Hematopoietic multipotent progenitor cell treated with erythropoietin and hydrocortisone succinate and interleukin-3 and kit ligand, for 6 days (in vitro differentiated cells): Measurements from ENCODE around the gene ZC3H12D.
"Not testable (repeated sequence)": the region's sequence is repeated elsewhere in the genome, so short reads cannot be mapped to it uniquely, and the experiment has no call there.

Experiments used
- DNase-seq: peaks from one replicate; pipeline ENCODE4 v3.0.0-alpha.2; 2015

Gene ZC3H12D

DNA sequence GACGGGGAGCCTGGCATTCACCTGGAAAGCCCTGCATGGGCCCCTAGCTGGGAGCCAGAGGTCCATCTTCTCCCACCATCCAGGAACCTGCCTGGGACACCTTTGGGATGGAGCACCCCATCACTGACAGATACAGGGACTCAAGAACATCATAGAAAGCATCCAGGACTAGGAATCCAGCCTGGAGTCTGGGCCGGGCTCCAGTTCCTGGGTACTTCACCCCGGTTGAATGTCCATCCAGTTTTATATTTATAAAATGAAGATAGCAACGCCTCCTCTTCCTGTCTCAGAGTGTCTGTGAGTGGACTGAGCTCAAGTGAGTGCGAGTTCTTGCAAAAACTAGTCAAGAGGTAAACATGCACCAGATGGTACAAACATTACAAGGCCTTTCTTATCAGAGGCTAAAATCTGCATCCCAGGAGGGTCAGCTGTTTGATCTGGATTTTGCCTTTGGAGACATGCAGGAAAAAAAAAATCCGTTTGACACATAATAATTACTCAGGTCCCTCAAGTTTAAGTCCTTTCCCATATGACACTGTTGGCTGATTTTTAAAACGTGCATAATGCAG is 27.4 kb downstream of the ZC3H12D start:
- DNase-seq: no peak

DNA sequence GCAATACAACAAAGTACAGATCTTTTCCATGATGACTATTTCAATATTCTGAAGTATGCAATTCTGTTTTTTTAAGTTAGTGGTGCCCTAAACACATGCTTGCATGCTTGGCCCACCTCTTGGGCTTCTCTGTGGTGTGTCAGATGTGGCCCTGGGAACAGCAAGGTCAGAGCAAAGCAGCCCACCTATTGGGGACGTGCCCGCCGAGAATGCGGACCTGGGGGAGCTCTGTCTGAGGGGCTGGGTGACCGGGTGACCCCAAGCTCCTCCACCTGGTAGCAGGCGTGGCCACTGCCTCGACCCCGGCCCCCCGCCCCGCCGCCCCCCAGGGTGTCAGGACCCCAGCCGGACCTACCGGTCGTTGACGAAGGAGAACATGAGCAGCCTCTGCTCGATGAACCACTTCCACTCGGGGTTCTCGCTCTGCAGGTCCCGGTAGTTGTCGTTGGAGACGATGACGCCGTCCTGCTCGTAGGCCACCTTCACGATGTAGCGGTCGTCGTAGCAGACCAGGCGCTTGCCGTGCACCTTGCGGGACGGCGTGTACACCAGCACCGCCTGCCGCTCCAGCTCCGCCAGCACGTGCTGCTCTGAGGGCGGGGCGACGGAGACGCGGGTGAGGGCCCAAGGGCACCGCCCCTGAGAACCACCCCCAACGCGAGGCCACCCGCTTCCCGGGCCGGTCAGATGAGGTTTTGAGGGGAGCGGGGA is 28.3 kb downstream of the ZC3H12D start:
- DNase-seq: no peak

DNA sequence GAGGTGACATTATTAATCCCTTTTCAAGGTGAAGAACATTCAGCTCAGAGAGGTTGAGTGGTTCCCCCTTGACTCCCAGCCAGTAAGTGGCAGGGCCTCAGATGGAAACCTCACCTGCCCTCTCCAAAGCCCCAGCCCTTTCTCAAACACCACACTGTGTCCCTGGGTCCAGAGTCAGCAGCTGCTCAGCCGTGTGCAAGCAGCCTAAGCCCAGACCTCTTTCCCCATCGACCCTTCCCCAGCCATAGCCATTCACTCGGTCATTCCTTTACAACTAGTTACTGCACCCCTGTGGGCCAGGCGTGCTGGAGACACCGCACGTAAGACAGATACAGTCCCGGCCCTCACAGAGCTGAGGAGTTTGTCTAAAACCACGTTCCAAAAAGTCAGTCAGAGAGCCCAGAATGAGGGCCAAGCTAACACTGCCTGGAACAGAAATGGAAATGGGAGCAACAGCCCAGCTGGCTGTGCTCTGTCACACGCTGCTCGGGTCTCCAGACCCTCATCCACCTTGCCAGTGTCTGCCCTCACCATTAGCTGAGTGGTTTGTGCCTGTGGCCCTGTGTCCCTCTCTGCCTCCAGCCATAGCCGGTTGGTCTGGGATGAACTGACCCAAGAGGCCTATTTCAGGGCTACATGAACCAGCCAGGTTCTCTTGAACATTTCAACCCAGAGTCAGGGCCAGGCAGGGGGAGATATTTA is 29.6 kb downstream of the ZC3H12D start:
- no peak for DNase-seq

DNA sequence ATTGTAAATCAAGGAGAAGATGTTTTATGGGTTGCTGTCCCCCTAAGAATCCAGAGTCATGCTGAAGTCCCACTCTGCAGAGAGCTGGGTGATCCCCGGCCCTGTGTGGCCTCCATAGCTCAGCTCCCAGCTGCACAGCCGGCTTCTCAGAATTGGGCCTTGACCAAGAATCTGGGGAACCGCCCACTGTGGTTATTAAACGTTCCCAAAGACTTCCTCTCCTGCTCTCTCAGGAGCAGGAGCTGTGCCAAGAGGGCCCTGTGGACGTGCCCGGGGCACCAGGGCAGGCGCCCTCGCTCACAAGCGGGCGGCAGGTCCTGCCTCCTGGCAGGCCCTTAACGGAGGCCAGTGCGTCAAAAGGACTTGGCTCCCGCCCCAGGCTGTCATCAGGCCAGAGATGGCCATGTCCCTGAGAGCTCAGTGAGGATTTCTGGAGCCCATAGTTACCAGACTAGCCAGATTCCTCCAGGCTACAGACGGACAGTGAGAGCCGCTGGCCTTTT is 30.4 kb downstream of the ZC3H12D start:
- DNase-seq: peak; percentile 64

DNA sequence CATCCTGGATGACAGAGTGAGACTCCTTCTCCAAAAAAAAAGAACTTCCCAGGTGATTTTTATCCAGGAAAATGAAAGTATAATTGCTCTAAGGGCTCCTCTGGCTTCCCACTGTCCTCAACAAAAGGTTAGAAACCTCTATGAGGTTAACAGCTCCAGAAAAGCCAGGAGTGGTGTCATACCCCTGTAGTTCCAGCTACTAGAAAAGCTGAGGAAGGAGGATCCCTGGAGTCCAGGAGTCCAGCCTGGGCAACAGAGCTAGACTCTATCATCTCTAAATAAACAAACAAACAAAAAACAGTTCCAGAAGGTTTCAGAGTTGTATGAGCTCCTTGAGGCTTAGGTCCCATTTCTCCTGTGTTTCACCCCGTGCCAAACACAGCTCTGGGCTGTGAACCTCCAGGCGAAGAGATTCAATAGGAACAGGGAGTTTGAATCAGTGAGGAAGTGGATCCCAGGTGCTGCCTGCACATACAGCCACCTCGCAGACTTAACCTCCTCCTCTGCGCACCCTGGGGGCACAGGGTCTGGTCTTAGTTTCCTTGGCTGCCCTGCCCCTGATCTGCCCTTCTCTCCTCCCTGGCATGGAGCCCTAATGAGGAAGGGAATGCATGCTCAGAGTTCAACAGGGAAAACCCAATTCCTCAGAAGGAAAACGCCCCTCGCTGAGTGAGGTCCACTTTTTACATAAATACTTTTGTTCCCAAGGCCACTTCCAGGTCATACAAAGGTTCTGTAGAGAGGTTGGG is 31.0 kb downstream of the ZC3H12D start:
- DNase-seq: no peak

DNA sequence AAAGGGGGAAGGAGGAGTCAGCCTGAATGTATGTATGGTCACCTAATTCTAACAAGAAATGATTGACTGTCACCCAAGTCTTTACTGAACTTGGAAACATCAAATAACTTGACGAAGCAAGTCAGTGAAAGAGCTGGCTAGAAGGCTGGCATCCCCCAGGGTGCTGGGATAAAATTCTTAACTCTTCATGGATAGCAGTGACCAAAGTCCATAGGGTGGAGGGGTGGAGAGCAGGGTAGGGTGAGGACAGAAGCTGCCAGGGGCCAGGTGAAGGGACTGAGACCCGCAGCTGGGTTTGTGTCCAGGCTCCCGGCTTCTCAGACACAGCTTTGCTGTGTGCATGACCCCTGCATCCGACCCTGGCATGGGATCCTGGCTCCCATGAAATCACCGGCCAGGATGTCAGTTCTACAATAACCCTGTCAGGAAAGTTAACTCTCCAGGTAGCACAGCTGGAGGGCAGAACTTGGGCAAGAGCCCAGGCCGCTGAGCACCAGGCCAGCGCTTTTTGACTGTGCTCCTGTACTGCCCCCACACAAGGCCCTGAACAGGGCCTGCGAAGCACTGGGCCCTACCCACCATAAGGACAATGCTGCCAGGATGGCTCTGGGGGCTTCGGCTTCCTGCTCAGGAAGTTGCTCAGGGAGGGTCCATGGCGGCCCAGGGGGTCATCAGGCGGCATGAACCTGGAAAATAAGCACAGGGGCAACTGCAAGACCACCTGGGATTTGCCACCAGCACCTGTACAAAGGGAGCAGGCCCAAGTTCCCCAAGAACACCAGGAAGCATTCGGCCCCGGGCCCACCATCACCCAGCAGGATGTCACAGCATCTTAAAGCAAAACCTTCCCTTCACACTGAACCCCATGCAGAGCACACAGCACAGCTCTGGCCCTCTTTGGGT is 32.5 kb downstream of the ZC3H12D start:
- no peak for DNase-seq

DNA sequence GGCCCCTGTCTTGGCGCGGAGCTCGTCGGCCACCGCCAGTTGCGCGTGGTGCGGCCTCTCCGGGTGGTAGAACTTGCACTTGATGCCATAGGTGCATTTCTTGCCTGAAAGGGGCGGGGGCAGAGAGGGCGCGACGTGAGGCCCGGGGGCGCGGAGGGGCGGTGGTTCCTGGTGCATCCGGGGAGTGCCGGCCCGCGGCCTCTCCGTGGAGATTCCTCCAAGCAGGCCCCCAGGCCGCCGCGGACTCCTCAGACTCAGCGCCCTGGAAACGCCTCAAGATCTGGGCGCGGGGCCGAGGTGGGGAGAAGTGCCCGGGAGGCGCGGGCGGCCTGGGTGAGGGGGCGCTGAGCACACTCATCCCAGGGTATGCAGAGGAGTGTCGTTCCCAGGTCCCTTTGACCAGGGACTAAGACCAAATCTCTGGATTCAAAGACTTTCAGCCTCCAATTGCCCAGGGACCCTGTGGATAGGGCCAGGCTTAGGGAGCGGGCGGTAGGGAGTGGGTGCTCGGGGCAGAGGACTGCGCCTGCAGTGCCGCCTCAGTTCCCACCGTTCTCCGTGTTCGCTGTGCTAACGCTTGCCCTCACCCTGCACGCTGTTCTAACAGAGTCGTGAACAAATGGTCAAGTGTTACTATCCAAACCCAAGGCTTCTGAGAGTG is 33.3 kb downstream of the ZC3H12D start:
- peak; percentile 41 for DNase-seq

DNA sequence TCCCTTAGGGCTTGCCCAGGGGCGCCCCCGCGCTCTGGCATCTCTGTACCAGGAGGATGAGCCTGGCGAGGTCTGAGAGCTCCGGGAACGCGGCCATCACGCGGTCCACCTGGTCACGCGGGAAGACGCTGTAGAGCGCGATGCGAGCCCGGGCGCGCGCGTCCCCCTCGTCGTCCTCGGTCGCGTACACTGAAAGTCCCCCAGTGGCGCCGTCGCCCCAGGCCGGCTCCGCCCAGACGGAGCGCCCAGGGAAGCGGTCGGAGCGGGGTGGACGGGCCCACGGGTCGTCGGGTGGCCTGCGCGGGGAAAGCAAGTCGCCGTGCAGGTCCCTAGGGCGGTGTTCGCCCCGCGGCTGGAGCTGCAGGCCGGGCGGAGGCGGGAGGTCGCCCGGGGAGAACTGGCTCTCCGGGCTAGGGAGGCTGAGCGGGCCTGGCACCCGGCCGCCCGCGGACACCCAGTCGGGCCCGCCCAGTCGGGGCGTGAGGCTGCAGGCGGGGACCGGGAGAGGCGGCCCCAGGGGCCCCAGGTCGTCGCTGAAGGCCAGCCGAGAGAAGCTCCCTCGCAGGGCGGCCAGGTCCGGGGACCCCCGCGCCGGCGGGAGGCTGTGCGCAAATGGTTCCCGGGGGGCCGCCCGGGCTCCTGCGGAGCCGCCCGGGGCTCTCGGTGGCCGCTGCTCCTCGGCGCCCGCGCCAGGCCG is 34.0 kb downstream of the ZC3H12D start:
- peak; percentile 42 for DNase-seq

DNA sequence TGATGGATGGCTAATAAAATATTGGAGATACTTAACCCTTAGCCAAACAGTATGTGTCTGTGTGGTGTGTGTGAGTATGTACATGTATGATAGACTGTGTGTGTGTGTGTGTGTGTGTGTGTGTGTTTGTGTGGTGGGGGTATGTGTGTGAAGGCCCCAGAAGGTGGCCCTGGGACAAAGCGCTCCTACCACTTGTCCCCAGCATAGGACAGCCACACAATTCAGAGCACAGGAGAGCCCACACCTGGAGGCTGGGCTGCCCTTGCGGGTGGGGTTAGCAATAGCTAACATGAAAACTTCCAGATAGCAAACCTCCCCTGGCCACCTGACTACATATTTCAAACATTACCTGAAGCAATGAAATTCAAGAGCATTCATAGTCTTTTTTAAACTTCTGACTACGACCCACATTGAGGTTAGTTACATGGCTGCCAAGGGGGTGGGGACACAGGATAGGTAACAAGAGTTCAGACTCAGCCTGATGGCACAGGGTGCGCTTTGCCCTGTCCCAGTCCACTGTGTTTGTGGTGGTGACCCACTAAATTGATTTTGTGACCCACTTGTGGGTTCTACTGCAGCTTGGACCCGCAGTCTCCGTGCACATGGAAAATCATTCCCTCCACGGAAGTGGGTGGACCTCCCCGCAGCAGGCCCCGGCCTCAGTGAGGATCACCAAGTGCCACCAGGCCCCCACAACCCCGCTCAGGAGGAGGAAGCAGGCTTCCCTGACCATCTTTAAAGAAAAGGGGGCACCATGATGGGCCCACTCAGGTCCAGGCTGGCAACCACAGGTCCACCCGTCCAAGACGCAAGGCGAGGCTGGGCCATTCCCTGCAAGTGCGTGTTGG is 34.8 kb downstream of the ZC3H12D start:
- no peak for DNase-seq

DNA sequence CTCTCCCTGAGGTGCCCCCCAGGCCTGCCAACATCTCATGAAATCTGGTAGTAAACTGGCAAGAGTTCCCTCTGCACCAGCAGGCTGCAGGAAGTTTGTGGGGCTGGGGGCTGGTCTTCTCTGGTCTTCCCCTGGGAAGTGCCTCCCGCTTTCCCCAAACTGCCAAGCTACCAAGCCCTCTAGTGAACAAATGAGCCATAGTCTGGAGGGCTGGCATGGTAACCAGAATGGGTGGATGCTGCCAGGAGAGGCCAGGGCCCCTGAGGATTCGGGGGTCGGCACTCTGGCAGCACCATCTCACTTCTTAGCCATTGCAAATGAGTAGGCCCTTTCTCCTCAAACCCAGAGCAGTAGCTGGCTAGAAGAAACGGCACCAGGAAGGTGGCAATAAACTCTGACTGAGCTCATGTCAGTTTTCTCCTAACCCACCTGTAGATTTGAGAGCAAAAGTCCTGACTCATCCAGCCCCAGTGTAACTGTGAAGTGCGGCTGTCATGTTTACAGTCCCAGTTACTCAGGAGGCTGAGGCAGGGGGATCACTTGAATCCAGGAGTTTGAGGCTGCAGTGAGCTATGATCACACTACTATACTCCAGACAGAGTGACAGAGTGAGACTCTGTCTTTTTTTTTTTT is 35.9 kb downstream of the ZC3H12D start:
- no peak for DNase-seq

DNA sequence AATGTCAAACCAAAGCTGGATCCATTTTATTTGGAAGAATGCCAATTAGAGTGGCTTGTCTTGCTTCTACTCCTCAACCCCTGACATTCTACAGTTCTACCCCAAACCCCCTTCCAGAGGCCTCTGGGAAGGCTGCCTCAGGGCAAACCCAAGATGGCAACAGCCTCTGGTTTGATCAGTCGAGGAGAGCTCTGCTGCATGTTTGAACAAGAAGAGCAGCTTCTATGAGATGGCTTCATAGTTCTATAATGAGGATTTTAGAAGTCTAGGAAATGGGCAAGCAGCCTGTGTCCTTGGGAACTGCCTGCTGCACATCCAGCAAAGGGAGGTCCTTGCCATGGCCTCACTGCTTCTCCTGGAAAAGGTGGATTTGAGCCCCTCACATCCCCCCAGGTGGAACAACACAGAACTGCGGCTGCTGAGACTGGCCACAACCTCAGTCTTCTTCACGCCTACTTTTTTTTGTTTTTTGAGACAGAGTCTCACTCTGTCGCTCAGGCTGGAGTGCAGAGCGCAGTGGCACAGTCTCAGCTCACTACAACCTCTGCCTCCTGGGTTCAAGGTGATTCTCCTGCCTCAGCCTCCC is 37.9 kb downstream of the ZC3H12D start:
- no peak for DNase-seq

DNA sequence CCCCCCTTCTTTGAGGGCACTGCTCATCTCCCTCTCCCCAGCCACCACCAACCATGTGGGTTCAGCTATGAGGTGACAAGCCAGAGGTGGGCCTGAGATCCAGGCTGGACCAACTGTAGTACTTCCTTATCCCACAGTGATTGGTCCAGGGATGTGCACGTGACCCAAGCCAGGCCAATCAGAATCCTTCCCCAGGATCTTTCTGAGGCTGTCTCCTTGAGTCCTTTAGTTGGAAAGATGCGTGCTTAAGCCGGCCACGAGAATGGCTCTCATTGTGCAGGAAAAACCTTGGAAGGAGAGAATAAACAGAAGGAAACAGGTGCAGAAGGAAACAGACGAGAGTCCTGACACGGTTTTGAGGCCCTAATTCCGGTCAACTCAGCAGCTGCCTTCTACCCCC is 39.2 kb downstream of the ZC3H12D start:
- DNase-seq: no peak

DNA sequence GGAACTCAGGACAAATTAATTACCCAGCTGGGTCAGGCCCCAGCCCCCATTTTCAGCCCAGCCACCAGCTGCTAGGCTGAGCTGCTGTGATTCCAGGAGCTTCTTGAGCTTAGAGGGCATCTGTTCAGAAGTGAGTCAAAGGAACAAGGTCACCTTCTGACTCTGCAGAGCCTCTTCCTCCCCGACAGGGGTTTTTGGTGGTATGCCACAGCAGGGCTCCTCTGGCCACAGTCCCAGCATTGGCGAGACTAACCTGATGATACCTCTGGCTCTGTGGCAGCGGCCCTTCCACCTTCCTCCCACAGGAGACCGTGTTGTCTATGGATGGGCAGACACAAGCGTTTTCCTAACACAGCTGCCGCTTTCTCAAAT is 39.7 kb downstream of the ZC3H12D start:
- no peak for DNase-seq

DNA sequence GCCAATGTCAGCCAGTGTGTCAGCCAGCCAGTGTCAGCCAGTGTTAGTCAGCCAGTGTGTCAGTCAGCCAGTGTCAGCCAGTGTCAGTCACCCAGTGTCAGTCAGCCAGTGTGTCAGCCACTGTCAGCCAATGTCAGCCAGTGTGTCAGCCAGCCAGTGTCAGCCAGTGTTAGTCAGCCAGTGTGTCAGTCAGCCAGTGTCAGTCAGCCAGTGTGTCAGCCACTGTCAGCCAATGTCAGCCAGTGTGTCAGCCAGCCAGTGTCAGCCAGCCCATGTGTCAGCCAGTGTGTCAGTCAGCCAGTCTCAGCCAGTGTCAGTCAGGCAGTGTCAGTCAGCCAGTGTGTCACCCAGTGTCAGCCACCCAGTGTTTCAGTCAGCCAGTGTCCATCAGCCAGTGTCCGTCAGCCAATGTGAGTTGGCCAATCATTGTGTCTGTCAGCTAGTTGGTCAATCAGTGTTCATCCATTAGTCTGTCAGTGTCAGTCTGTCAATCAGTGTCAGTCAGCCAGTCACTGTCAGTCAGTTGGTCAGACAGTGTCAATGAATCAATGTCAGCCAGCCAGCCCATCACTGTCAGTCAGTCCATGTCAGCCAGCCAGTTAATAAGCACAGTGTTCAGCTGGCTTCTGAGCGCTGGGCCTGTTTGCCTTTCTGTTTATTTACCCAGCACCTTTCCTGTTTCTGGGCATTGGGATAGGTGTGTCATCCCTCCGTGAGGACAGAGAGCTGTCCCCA is 40.3 kb downstream of the ZC3H12D start:
- DNase-seq: not testable (repeated sequence)

DNA sequence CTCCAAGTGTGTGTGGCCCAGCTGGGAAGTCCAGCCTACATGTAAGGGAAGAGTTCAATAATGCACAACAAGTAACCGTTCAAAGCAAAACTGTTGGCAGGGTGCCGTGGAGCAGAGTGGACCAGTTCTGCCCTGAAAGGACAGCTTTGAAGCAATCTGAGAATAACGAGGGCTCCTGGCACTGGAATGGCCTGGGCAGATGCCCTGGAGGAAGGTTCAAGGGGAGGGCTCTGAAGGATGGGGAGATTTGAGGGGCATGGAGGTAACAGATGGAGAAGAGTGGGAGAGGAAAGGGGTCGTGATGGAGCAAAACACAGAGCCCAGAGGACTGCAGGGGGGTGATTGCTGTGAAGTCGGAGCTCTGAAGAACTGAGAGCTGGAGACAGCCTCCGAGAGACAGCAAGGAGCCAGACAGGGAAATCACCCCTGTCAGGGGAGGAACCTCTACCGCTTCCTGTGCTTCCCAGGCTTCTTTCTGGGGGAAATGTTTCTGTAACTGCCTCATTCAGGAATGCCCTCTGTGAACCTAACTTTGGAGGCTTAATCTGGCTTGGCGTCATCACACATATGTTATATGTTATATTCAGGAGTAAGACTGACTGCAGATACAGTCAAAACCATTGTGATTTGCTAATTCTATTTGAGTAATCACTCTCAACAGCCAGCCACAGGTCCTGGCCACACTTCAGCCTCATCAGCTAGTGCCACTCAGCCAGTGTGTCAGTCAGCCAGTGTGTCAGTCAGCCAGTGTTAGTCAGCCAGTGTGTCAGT is 41.2 kb downstream of the ZC3H12D start:
- no peak for DNase-seq

DNA sequence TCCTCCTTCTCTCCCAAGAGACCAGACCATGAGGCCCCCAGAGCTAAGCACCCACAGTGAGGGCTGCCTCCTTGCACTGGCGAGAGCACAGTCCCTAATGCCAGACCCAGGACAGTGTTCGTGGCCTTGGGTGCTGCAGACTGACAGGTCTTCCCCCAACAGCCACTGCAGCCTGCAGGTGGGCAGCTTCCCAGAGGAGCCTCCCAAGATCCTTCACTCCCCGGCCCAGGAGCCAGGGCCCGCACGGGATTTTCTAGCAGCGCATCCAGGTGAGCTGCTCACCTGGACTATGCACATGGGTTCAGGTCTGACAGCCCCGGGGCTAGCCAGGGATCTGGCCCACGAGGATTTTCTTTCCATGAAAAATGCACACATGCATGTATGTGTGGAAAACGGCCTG is 43.1 kb downstream of the ZC3H12D start:
- no peak for DNase-seq
